ENCODE measurements around the gene ZNF680.

DNA sequence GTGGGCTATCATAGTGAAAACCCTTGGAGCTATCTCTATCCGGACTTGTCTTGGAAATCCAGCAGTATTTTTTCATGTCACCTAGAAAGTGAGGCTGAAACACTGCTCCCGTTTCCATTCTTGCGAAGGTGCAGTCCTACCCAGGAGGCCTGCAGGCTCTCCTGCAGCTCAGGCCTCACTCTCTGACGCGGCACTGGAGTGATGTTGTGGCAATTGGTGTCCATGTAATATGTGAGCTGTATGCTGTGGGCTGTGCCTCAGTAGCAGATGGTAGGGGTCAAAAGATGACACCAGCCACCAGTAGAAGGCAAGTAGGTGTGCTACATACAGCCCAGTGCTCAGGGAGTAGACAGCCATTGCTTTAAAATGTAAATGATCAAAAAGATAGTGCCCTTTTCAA is 28.1 kb upstream of the ZNF680 start:
- TF ChIP-seq NFRKB (IDR thresholded peaks at IDR 0.05) (no peak), SUZ12 (IDR thresholded peaks at IDR 0.05) (no peak), CTBP1 (IDR thresholded peaks at IDR 0.05; ENCODE audit: borderline replicate concordance) (no peak), FOXM1 (IDR thresholded peaks at IDR 0.05; ENCODE audit: borderline replicate concordance) (no peak), TARDBP (IDR thresholded peaks at IDR 0.05) (no peak), FOXK2 (IDR thresholded peaks at IDR 0.05) (no peak), FOXA1 (IDR thresholded peaks at IDR 0.05) (no peak), SP1 (IDR thresholded peaks at IDR 0.05) (no peak)
- TF ChIP-seq, protein P1, sequence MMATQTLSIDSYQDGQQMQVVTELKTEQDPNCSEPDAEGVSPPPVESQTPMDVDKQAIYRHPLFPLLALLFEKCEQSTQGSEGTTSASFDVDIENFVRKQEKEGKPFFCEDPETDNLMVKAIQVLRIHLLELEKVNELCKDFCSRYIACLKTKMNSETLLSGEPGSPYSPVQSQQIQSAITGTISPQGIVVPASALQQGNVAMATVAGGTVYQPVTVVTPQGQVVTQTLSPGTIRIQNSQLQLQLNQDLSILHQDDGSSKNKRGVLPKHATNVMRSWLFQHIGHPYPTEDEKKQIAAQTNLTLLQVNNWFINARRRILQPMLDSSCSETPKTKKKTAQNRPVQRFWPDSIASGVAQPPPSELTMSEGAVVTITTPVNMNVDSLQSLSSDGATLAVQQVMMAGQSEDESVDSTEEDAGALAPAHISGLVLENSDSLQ (IDR thresholded peaks at IDR 0.05): no peak
